PC-3 (cell line): ENCODE results near the gene ZBTB21. TPM values are rescaled to one million over a fixed set of nuclear protein-coding genes. Genes with fewer than 3 reads are reported as not detected.

ENCODE experiments used
- ATAC-seq: fragments of 200-7000 bp; cut with Tn5 transposase; 2 replicates; pipeline ENCODE4 v1.9.1; 2020; ENCODE audit warnings: mild to moderate bottlenecking, moderate library complexity
- BruUV-seq: library from RNA; stranded (reverse); fragments of 400-500 nt; replicated peaks from 2 replicates; lab custom pipeline; 2021; lab: Mats Ljungman, UMichigan
- CTCF ChIA-PET: fragments of 300-600 bp; sonication (Branson Sonifier 250); formaldehyde crosslinking; loops from one replicate; lab custom pipeline; 2022; ENCODE audit warnings: antibody characterized with exemption; lab: Charles Lee
- POLR2A ChIA-PET: fragments of 300-600 bp; sonication (Branson Sonifier 250); formaldehyde crosslinking; loops from one replicate; lab custom pipeline; 2022; ENCODE audit warnings: antibody characterized with exemption; ENCODE audit not compliant: unreplicated experiment; lab: Charles Lee
- DNase-seq: peaks from one replicate; pipeline ENCODE4 v3.0.0-alpha.2; 2015
- H2AFZ ChIP-seq: fragments of 300-600 bp; sonication (generic); 2 replicates; pipeline ENCODE4 v1.6.0; 2016; ENCODE audit warnings: antibody characterized with exemption, low read length
- H3F3A ChIP-seq: fragments of 300-600 bp; sonication (generic); one replicate; pipeline ENCODE4 v1.6.0; 2017; ENCODE audit warnings: antibody characterized with exemption, low read length, control low read depth, mild to moderate bottlenecking; ENCODE audit not compliant: unreplicated experiment
- H3K27ac ChIP-seq: fragments of 300-600 bp; sonication (generic); 2 replicates; pipeline ENCODE4 v1.5.1; 2016; ENCODE audit warnings: mild to moderate bottlenecking, low read length
- H3K27me3 ChIP-seq: fragments of 300-600 bp; sonication (generic); 2 replicates; pipeline ENCODE4 v1.6.1; 2016; ENCODE audit warnings: low read length, mixed read lengths
- H3K36me3 ChIP-seq: fragments of 300-600 bp; sonication (generic); 2 replicates; pipeline ENCODE4 v1.6.1; 2016; ENCODE audit warnings: low read depth, mixed run types, low read length, mixed read lengths
- H3K4me1 ChIP-seq: fragments of 300-600 bp; sonication (generic); 2 replicates; pipeline ENCODE4 v1.5.1; 2016; ENCODE audit warnings: low read length; ENCODE audit not compliant: insufficient read depth
- H3K4me2 ChIP-seq: fragments of 300-600 bp; sonication (generic); 2 replicates; pipeline ENCODE4 v1.6.0; 2016; ENCODE audit warnings: low read length
- H3K4me3 ChIP-seq: fragments of 300-600 bp; sonication (generic); 2 replicates; pipeline ENCODE4 v1.5.1; 2016; ENCODE audit warnings: mild to moderate bottlenecking, low read length, mixed read lengths
- H3K79me2 ChIP-seq: fragments of 300-600 bp; sonication (generic); 2 replicates; pipeline ENCODE4 v1.6.1; 2017; ENCODE audit warnings: low read length, mixed read lengths
- H3K9ac ChIP-seq: fragments of 300-600 bp; sonication (generic); 2 replicates; pipeline ENCODE4 v1.6.0; 2016; ENCODE audit warnings: mild to moderate bottlenecking, low read length
- H3K9me2 ChIP-seq: fragments of 300-600 bp; sonication (generic); replicated peaks from 2 replicates; pipeline ENCODE4 v1.6.1; 2016; ENCODE audit warnings: mixed run types, low read length, mixed read lengths
- H3K9me3 ChIP-seq: fragments of 300-600 bp; sonication (generic); 2 replicates; pipeline ENCODE4 v1.6.1; 2016; ENCODE audit warnings: low read length, mixed read lengths
- H4K20me1 ChIP-seq: fragments of 300-600 bp; sonication (generic); 2 replicates; pipeline ENCODE4 v1.6.1; 2016; ENCODE audit warnings: low read length, mixed read lengths
- CTCF ChIP-seq: fragments of 300-600 bp; sonication (generic); conservative IDR thresholded peaks from 2 replicates; pipeline ENCODE4 v1.5.1; 2017; ENCODE audit warnings: antibody characterized with exemption, low read depth, mild to moderate bottlenecking, low read length
- EZH2 ChIP-seq: fragments of 300-600 bp; sonication (generic); IDR thresholded peaks from one replicate; pipeline ENCODE4 v1.6.1; 2017; ENCODE audit warnings: antibody characterized with exemption, mild to moderate bottlenecking, low read length; ENCODE audit not compliant: unreplicated experiment
- EZH2phosphoT487 ChIP-seq: fragments of 300-600 bp; sonication (generic); IDR thresholded peaks from 2 replicates; pipeline ENCODE4 v1.6.1; 2018; ENCODE audit warnings: mild to moderate bottlenecking, antibody characterized with exemption, low read length, borderline replicate concordance
- intact Hi-C: fragments of 100-400 bp; cut with micrococcal nuclease; formaldehyde crosslinking; loops from 2 replicates; pipeline ENCODE4 v1.9.0; 2023
- total RNA-seq: library from RNA; depleted of rRNA; stranded (reverse); fragments of >200 nt; gene quantifications from 2 replicates; pipeline ENCODE4 v1.2.3, GENCODE V29; 2014

ZBTB21 gene
- total RNA-seq, 1 experiment from 2014 or later: 8.1 TPM

DNA sequence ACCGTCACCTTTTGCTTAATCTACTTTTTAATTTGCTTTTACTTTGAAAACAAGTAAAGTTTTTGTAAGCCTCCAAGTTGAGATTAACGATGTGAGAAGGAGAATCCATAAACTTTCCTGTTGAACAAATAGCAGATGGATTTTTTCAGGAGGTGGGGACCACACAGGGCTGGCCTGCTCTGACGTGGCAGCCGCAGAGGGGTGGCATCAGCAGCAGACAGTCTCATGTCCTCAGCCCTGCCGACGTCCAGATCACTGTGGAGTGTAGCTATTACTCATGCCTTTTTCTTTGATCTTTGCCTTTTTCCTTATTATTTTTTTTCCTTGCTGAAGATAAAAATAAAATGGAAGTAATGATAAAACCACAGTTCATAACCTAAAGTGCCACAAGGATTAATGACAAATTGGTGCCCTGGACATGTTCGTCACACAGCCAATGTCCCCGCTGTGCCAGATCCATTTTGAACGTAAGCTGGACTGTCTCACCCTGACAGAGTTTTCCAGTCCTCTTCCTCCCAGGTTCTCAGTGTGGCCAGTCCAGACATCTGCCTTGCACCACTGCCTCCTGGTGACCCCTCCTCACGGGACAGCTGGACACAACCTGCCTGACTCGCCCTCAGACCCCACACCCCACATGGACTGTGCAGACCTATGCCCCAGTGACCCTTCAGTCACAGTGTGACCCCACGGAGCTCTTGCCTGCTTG, 15.4 kb upstream of the ZBTB21 start:
- DNase-seq (no peak), ATAC-seq (no peak)
- POLR2A ChIA-PET: no interaction called here
- no peaks in the 10 kb centered on the region for H3K4me1 ChIP-seq
- H3K9me2 ChIP-seq: no peaks in the 10 kb centered on the region
- intact Hi-C loops: no loop called here
- H3K9ac ChIP-seq: no peak overlapping the region
- H3K27ac ChIP-seq: no peak overlapping the region
- no peaks in the 10 kb centered on the region for H3K79me2 ChIP-seq
- H2AFZ ChIP-seq: no peak overlapping the region
- H3F3A ChIP-seq: no peaks in the 10 kb centered on the region
- no TSS peak for BruUV-seq
- H4K20me1 ChIP-seq: no peaks in the 10 kb centered on the region
- no peaks in the 10 kb centered on the region for H3K27me3 ChIP-seq
- no peak for TF ChIP-seq EZH2
- no peak for TF ChIP-seq CTCF
- no peak for TF ChIP-seq EZH2phosphoT487
- H3K36me3 ChIP-seq: no peaks in the 10 kb centered on the region
- no peak overlapping the region for H3K4me3 ChIP-seq
- no peaks in the 10 kb centered on the region for H3K9me3 ChIP-seq
- H3K4me2 ChIP-seq: no peak overlapping the region
- CTCF ChIA-PET: no interaction called here

GRCh38 chr21:42022906-42023305, 12.7 kb upstream of the ZBTB21 start:
- ATAC-seq: no peak
- CTCF ChIA-PET: no interaction called here
- no TSS peak for BruUV-seq

More at GRCh38 chr21:42022906-42023305, 12.7 kb upstream of the ZBTB21 start:
- Histone ChIP-seq H3K27ac (no peak overlapping the region), H3K79me2 (no peaks in the 10 kb centered on the region), H3K36me3 (no peaks in the 10 kb centered on the region), H3F3A (no peaks in the 10 kb centered on the region), H3K9me3 (no peaks in the 10 kb centered on the region), H2AFZ (no peak overlapping the region), H3K9me2 (no peaks in the 10 kb centered on the region), H4K20me1 (no peaks in the 10 kb centered on the region), H3K9ac (no peak overlapping the region), H3K4me3 (no peak overlapping the region), H3K27me3 (no peaks in the 10 kb centered on the region), H3K4me1 (no peaks in the 10 kb centered on the region), H3K4me2 (no peak overlapping the region)
- intact Hi-C loops: no loop called here
- POLR2A ChIA-PET: no interaction called here
- no peak for DNase-seq
- no peak for TF ChIP-seq EZH2phosphoT487
- TF ChIP-seq CTCF: no peak
- TF ChIP-seq EZH2: no peak
